Esophagus squamous epithelium (tissue), 5 donors: Measurements from ENCODE around the gene CEP120. TPM values are rescaled to one million over a fixed set of nuclear protein-coding genes. Genes with fewer than 3 reads are reported as not detected.
A peak's percentile ranks its signal among the peaks of the same experiment; 100 is the strongest.

ENCODE experiments used
- DNase-seq: peaks from one replicate; lab custom pipeline; 2025; lab: John Stamatoyannopoulos, UW
- H3K27ac ChIP-seq, 4 donors: fragments of 200-600 bp; sonication (generic); one replicate each; pipeline ENCODE4 v1.5.1; 2016 to 2019; ENCODE audit warnings: mild to moderate bottlenecking in 1 of 4
- H3K27me3 ChIP-seq, 4 donors: fragments of 200-600 bp; sonication (generic); 1 replicate in 3 of 4; 2 replicates in 1 of 4; pipeline versions ENCODE4 v1.5.1 to v1.6.0; 2017 to 2021; ENCODE audit warnings: antibody characterized with exemption in 1 of 4
- H3K36me3 ChIP-seq, 3 donors: fragments of 200-600 bp; sonication (generic); one replicate each; pipeline ENCODE4 v1.5.1; 2016 to 2019
- H3K4me1 ChIP-seq, 3 donors: fragments of 200-600 bp; sonication (generic); one replicate each; pipeline ENCODE4 v1.5.1; 2017 to 2019
- H3K4me3 ChIP-seq, 4 donors: fragments of 200-600 bp; sonication (generic); 1 replicate in 3 of 4; 2 replicates in 1 of 4; pipeline ENCODE4 v1.5.1; 2016 to 2019; ENCODE audit warnings: mild to moderate bottlenecking in 2 of 4, moderate library complexity in 1 of 4
- H3K9me3 ChIP-seq, 3 donors: fragments of 200-600 bp; sonication (generic); one replicate each; pipeline ENCODE4 v1.5.1; 2016 to 2019
- POLR2A ChIP-seq, 4 donors: fragments of 450-650 bp; IDR thresholded peaks; one replicate each; pipeline ENCODE4 v1.6.1; 2017; ENCODE audit warnings: antibody characterized with exemption in 4 of 4, mild to moderate bottlenecking in 4 of 4, moderate library complexity in 3 of 4
- WGBS, 2 donors: methylation state at CpG; one replicate each; pipeline ENCODE4 v1.1.5; 2018; 5-methylcytosine and 5-hydroxymethylcytosine counted together
- intact Hi-C: fragments of 100-400 bp; cut with DNase I; formaldehyde crosslinking; loops from one replicate; pipeline ENCODE4 v1.15.0; 2022
- total RNA-seq, 4 donors: library from RNA; depleted of rRNA; stranded (reverse); fragments of >200 nt; gene quantifications; one replicate each; pipeline ENCODE4 v1.1.0, GENCODE V29; 2016
- TF ChIP-seq, protein P1 (sequence below), 6 experiments: fragments of 450-650 bp in 4 of 6; fragments of 200-600 bp in 2 of 6; sonication (generic) in 2 of 6; IDR thresholded peaks; one replicate each; pipeline ENCODE4 v1.5.1; 2016 to 2019; ENCODE audit warnings: antibody characterized with exemption in 6 of 6, mild to moderate bottlenecking in 4 of 6, moderate library complexity in 4 of 6
- donor health status: DM: yes; HTN: yes; CAD: no.

The CEP120 gene
- total RNA-seq, 4 donors from 2014 or later: 7.9 to 12.6 (median 10.1) TPM

DNA sequence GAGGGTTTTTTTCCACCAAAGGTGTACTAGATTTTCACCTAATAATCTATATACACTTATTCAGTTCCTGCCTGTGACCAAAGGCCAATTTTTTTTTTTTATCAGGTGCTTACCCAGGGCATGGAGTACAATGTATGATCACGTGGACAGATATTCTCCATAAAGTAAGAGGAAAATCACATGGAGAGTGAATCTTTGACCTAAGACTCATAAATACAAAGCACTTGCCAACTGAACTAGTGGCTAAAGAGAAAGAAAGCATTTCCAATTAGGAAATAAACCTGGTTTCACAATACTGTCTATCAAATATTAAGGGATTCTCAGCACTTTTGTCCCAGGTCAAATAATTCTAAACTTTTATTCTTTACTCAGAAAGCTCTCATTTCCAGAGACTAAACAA is 33.0 kb upstream of the CEP120 start:
- no peak overlapping the region for H3K27ac ChIP-seq
- DNase-seq: no peak
- H3K4me1 ChIP-seq: peaks cover 0 to 10% (median 0%) of the 10 kb centered on the region in 3 donors
- intact Hi-C loops: no loop called here
- 76 to 100% methylated on average over 1 of the region's 1 CpG for WGBS, 2 donors
- no peak overlapping the region for H3K4me3 ChIP-seq
- no peaks in the 10 kb centered on the region for H3K27me3 ChIP-seq
- no peak for TF ChIP-seq POLR2A (IDR thresholded peaks at IDR 0.05)
- TF ChIP-seq, protein P1, sequence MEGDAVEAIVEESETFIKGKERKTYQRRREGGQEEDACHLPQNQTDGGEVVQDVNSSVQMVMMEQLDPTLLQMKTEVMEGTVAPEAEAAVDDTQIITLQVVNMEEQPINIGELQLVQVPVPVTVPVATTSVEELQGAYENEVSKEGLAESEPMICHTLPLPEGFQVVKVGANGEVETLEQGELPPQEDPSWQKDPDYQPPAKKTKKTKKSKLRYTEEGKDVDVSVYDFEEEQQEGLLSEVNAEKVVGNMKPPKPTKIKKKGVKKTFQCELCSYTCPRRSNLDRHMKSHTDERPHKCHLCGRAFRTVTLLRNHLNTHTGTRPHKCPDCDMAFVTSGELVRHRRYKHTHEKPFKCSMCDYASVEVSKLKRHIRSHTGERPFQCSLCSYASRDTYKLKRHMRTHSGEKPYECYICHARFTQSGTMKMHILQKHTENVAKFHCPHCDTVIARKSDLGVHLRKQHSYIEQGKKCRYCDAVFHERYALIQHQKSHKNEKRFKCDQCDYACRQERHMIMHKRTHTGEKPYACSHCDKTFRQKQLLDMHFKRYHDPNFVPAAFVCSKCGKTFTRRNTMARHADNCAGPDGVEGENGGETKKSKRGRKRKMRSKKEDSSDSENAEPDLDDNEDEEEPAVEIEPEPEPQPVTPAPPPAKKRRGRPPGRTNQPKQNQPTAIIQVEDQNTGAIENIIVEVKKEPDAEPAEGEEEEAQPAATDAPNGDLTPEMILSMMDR (IDR thresholded peaks at IDR 0.05): no peak
- H3K36me3 ChIP-seq: no peaks in the 10 kb centered on the region
- H3K9me3 ChIP-seq: no peaks in the 10 kb centered on the region

DNA sequence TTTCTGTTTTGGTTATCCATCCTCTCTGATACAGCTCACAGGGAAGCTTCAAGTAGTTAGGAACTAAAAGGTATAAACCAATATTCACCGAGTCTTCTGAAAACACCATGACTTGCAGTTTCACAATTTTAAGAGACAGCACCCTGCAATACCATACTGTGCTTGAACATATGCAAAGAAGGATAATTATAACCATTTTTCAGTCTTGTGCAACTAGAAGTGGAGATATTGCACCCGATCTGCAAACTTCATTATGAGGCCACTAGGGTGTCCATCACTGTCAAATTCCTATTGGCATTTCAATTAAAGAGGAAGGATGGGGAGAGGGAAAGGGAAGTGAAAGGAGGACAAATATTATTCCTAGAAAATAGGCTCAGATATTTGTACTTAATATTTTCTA is 32.4 kb upstream of the CEP120 start:
- no peak for TF ChIP-seq POLR2A (IDR thresholded peaks at IDR 0.05)
- TF ChIP-seq, protein P1 (IDR thresholded peaks at IDR 0.05): peak in 1 of 6 experiments; percentile 8
- Histone ChIP-seq H3K27ac (no peak overlapping the region), H3K4me1 (peaks cover 0 to 14% (median 1%) of the 10 kb centered on the region in 3 donors), H3K36me3 (no peaks in the 10 kb centered on the region), H3K27me3 (no peaks in the 10 kb centered on the region), H3K4me3 (no peak overlapping the region), H3K9me3 (no peaks in the 10 kb centered on the region)
- WGBS, 2 donors: 56 to 75% methylated on average over 2 of the region's 2 CpGs
- DNase-seq: no peak
- intact Hi-C loops: no loop called here

DNA sequence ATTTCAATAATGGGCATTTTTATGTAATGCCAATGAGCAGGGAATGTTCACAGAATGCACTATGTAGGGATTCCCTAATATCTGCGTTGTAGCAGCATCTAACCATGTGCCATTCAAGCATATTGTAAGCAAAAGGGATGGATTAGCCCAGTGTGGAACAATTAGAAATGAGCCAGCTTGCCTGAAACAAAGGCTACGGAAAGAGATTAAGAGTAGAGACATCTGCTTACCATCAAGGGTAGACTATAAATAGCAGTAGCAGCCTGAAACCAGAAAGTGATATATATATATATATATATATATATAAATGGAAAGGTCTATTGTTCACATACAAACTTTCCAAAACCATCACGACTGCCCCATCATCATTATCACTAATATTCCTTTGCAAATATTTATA is 31.9 kb upstream of the CEP120 start:
- Histone ChIP-seq H3K4me3 (no peak overlapping the region), H3K4me1 (peaks cover 0 to 14% (median 7%) of the 10 kb centered on the region in 3 donors), H3K9me3 (no peaks in the 10 kb centered on the region), H3K27ac (no peak overlapping the region), H3K36me3 (no peaks in the 10 kb centered on the region), H3K27me3 (no peaks in the 10 kb centered on the region)
- intact Hi-C loops: no loop called here
- 74 to 77% methylated on average over 3 of the region's 3 CpGs for WGBS, 2 donors
- no peak for DNase-seq
- TF ChIP-seq POLR2A (IDR thresholded peaks at IDR 0.05): no peak
- TF ChIP-seq, protein P1 (IDR thresholded peaks at IDR 0.05): no peak

DNA sequence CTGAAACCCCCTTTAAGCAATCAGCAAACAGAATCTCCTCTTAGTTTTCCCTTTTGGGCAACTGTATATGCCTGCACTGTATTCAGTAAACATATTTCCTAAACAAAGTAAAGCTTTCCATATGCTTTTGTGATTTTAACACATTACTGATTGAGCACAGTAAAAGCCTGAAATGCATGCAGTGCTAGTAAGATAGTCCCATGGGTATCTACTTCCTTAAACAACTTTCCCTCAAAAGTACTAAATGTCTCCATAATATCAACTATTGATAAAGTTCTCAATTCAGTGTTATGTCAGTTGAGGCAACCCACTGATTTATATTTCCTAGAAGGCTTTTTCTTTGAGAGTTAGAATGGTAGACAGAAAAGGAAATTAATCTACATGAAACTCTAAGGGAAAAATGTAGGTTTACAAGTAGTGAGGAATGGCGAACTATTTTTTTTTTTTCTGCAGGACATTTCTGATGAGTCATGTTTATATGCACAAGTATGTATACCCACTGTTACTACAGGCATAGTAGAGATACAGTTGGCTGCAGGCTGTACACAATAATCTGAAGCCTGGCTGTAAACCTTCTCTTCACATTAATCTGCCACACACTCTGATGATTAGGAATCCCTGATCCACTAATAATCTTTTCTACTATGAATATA is 31.2 kb upstream of the CEP120 start:
- no peaks in the 10 kb centered on the region for H3K9me3 ChIP-seq
- H3K36me3 ChIP-seq: no peaks in the 10 kb centered on the region
- H3K27me3 ChIP-seq: no peaks in the 10 kb centered on the region
- no peak overlapping the region for H3K27ac ChIP-seq
- H3K4me1 ChIP-seq: peaks cover 0 to 17% (median 8%) of the 10 kb centered on the region in 3 donors
- intact Hi-C loops: no loop called here
- no peak overlapping the region for H3K4me3 ChIP-seq
- WGBS, 2 donors: 44% methylated on average over 1 of the region's 1 CpG
- no peak for TF ChIP-seq POLR2A (IDR thresholded peaks at IDR 0.05)
- TF ChIP-seq, protein P1 (IDR thresholded peaks at IDR 0.05): no peak
- no peak for DNase-seq

DNA sequence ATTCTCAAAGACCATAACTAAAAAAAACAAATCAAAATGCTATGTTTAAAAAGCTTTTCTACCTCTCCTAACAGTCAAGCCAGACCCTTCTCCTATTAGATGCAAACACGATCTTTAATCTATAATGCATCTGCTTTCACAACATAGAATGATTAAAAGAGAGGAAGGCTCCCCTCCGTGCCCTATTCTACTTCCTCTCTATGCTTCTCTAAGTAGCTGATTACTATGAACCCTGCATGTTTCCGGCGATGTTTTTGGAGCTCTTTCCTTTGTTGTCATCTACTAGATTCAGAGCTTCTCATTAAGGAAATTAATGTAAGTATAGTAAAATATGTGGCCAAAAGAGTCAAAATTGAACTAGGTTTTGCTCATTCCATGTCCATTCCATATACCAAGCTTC is 29.2 kb upstream of the CEP120 start:
- Histone ChIP-seq H3K9me3 (no peaks in the 10 kb centered on the region), H3K36me3 (no peaks in the 10 kb centered on the region), H3K4me1 (peaks cover 0 to 28% (median 13%) of the 10 kb centered on the region in 3 donors), H3K4me3 (no peak overlapping the region), H3K27ac (no peak overlapping the region), H3K27me3 (no peaks in the 10 kb centered on the region)
- intact Hi-C loops: no loop called here
- TF ChIP-seq, protein P1 (IDR thresholded peaks at IDR 0.05): no peak
- no peak for DNase-seq
- 73 to 82% methylated on average over 4 of the region's 4 CpGs for WGBS, 2 donors
